ENCODE measurements around the gene SOX10. TPM values are rescaled to one million over a fixed set of nuclear protein-coding genes. Genes with fewer than 3 reads are reported as not detected.

Gene SOX10
- total RNA-seq, 1 experiment from 2014 or later, result not detected

GRCh38 chr22:37985050-37985585 lies 763 bp upstream of the SOX10 start:
- H3K9me2 ChIP-seq (ENCODE audit: insufficient read depth), result no peaks in the 10 kb centered on the region
- no peak overlapping the region for H3K4me3 ChIP-seq (replicated peaks in 1 of 2; ENCODE audit: low read depth in 1 of 2, low read length in 2 of 2)
- no peaks in the 10 kb centered on the region for H4K20me1 ChIP-seq (ENCODE audit: insufficient read depth)
- H3K79me2 ChIP-seq (ENCODE audit: insufficient read depth, low read length), result no peaks in the 10 kb centered on the region
- no peak overlapping the region for H3K27ac ChIP-seq (ENCODE audit: low read depth, low read length)
- H3K4me1 ChIP-seq (ENCODE audit: control insufficient read depth in 1 of 2, insufficient read depth in 2 of 2, low read length in 2 of 2), result no peaks in the 10 kb centered on the region
- no TSS peak for BruUV-seq (replicated peaks)
- ChIA-PET CTCF (no interaction called here), RAD21 (ENCODE audit: low non-redundant PET in 1 of 2, low total read pairs in 2 of 2, uncharacterized antibody in 2 of 2, unreplicated experiment in 2 of 2) (no interaction called here), POLR2A (no interaction called here)
- no peak overlapping the region for H3K4me2 ChIP-seq (ENCODE audit: low read length)
- ATAC-seq (no peak), DNase-seq (ENCODE audit: low read depth, low spot score) (no peak)
- intact Hi-C loops (cut with micrococcal nuclease), result no loop called here
- no peak overlapping the region for H2AFZ ChIP-seq (ENCODE audit: low read depth, low read length, poor library complexity, severe bottlenecking)
- no peaks in the 10 kb centered on the region for H3K9me3 ChIP-seq (ENCODE audit: control insufficient read depth in 1 of 2, insufficient read depth in 1 of 2, low read depth in 1 of 2, low read length in 2 of 2)
- H3K9ac ChIP-seq (ENCODE audit: low read length), result no peak overlapping the region
- H3K27me3 ChIP-seq (ENCODE audit: insufficient read depth, low read length), result no peaks in the 10 kb centered on the region
- TF ChIP-seq FOSL1 (IDR thresholded peaks at IDR 0.05; ENCODE audit: low read depth) (no peak), MAX (IDR thresholded peaks at IDR 0.05) (no peak), POLR2A (IDR thresholded peaks at IDR 0.05; ENCODE audit: borderline replicate concordance, extremely low read depth, insufficient read depth, insufficient read length) (no peak), TCF7L2 (IDR thresholded peaks at IDR 0.05; ENCODE audit: borderline replicate concordance, extremely low read depth, insufficient read depth, insufficient read length) (no peak), POLR2AphosphoS5 (IDR thresholded peaks at IDR 0.05; ENCODE audit: low read depth, low read length) (no peak)
- TF ChIP-seq, protein P1, sequence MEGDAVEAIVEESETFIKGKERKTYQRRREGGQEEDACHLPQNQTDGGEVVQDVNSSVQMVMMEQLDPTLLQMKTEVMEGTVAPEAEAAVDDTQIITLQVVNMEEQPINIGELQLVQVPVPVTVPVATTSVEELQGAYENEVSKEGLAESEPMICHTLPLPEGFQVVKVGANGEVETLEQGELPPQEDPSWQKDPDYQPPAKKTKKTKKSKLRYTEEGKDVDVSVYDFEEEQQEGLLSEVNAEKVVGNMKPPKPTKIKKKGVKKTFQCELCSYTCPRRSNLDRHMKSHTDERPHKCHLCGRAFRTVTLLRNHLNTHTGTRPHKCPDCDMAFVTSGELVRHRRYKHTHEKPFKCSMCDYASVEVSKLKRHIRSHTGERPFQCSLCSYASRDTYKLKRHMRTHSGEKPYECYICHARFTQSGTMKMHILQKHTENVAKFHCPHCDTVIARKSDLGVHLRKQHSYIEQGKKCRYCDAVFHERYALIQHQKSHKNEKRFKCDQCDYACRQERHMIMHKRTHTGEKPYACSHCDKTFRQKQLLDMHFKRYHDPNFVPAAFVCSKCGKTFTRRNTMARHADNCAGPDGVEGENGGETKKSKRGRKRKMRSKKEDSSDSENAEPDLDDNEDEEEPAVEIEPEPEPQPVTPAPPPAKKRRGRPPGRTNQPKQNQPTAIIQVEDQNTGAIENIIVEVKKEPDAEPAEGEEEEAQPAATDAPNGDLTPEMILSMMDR (IDR thresholded peaks at IDR 0.05 in 2 of 3, conservative IDR thresholded peaks at IDR 0.05 in 1 of 3; ENCODE audit: borderline replicate concordance in 1 of 3, insufficient read depth in 1 of 3, low read depth in 2 of 3, low read length in 2 of 3), result no peak
- no peaks in the 10 kb centered on the region for H3K36me3 ChIP-seq (ENCODE audit: control insufficient read depth in 1 of 2, insufficient read depth in 2 of 2, low read length in 2 of 2)
